Ishikawa (cell line): ENCODE results near the gene DCLK1.

Source experiments
- CEBPB ChIP-seq: IDR thresholded peaks from 2 replicates; pipeline ENCODE4 v1.6.1; 2012
- EP300 ChIP-seq: IDR thresholded peaks from 2 replicates; pipeline ENCODE4 v1.6.1; 2012; ENCODE audit warnings: borderline replicate concordance
- FOXM1 ChIP-seq: IDR thresholded peaks from 2 replicates; pipeline ENCODE4 v1.6.1; 2012; ENCODE audit warnings: low read depth, borderline replicate concordance
- NFIC ChIP-seq: IDR thresholded peaks from 2 replicates; pipeline ENCODE4 v1.6.1; 2012
- RAD21 ChIP-seq: IDR thresholded peaks from 2 replicates; pipeline ENCODE4 v1.6.1; 2012; ENCODE audit warnings: low read depth
- TCF12 ChIP-seq: IDR thresholded peaks from 2 replicates; pipeline ENCODE4 v1.6.1; 2012; ENCODE audit warnings: low read depth
- TEAD4 ChIP-seq: IDR thresholded peaks from 2 replicates; pipeline ENCODE4 v1.6.1; 2012
- YY1 ChIP-seq: IDR thresholded peaks from 2 replicates; pipeline ENCODE4 v1.6.1; 2012; ENCODE audit warnings: low read depth
- ZBTB7A ChIP-seq: IDR thresholded peaks from 2 replicates; pipeline ENCODE4 v1.6.1; 2012; ENCODE audit warnings: low read depth
- TF ChIP-seq, protein P1 (sequence below): IDR thresholded peaks from 2 replicates; pipeline ENCODE4 v1.6.1; 2012
- TF ChIP-seq, protein P2 (sequence below): IDR thresholded peaks from 2 replicates; pipeline ENCODE4 v1.6.1; 2012; ENCODE audit warnings: low read depth, mild to moderate bottlenecking

DNA sequence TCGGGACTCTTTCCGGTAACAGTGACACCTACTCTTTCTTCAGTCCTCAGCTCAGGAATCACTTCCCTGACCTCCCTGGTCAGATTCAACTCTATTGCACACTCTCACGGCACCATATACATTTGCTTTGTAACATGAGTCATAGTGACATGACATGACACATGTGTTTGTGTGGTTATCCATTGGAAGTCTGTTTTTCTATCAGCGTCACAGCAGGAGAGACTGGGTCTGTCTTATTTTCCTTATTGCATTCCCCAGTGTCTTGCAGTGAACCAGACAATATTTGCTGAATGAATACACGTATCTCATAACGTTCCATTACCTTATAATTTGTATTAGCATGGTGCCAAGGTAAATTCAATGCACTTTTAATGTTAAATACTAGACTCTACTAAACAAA is 102.0 kb downstream of the DCLK1 start:
- TF ChIP-seq RAD21, result no peak
- no peak for TF ChIP-seq ZBTB7A
- TF ChIP-seq EP300, result no peak
- TF ChIP-seq, protein P1, sequence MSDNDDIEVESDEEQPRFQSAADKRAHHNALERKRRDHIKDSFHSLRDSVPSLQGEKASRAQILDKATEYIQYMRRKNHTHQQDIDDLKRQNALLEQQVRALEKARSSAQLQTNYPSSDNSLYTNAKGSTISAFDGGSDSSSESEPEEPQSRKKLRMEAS, result no peak
- TF ChIP-seq TCF12, result no peak
- TF ChIP-seq CEBPB, result no peak
- TF ChIP-seq NFIC, result no peak
- TF ChIP-seq, protein P2, sequence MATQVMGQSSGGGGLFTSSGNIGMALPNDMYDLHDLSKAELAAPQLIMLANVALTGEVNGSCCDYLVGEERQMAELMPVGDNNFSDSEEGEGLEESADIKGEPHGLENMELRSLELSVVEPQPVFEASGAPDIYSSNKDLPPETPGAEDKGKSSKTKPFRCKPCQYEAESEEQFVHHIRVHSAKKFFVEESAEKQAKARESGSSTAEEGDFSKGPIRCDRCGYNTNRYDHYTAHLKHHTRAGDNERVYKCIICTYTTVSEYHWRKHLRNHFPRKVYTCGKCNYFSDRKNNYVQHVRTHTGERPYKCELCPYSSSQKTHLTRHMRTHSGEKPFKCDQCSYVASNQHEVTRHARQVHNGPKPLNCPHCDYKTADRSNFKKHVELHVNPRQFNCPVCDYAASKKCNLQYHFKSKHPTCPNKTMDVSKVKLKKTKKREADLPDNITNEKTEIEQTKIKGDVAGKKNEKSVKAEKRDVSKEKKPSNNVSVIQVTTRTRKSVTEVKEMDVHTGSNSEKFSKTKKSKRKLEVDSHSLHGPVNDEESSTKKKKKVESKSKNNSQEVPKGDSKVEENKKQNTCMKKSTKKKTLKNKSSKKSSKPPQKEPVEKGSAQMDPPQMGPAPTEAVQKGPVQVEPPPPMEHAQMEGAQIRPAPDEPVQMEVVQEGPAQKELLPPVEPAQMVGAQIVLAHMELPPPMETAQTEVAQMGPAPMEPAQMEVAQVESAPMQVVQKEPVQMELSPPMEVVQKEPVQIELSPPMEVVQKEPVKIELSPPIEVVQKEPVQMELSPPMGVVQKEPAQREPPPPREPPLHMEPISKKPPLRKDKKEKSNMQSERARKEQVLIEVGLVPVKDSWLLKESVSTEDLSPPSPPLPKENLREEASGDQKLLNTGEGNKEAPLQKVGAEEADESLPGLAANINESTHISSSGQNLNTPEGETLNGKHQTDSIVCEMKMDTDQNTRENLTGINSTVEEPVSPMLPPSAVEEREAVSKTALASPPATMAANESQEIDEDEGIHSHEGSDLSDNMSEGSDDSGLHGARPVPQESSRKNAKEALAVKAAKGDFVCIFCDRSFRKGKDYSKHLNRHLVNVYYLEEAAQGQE, result no peak
- no peak for TF ChIP-seq FOXM1
- TF ChIP-seq YY1, result no peak
- no peak for TF ChIP-seq TEAD4
